Activated gamma-delta T cell (primary cell): ENCODE data around the gene LCN6.
"Not testable (repeated sequence)": the region's sequence is repeated elsewhere in the genome, so short reads cannot be mapped to it uniquely, and the experiment has no call there.

ENCODE experiments used
- DNase-seq: peaks from one replicate; lab custom pipeline; 2025; lab: John Stamatoyannopoulos, UW
- total RNA-seq, 2 donors: gene quantifications; one replicate each; lab custom pipeline; 2026; lab: John Stamatoyannopoulos, UW

The LCN6 gene, protein sequence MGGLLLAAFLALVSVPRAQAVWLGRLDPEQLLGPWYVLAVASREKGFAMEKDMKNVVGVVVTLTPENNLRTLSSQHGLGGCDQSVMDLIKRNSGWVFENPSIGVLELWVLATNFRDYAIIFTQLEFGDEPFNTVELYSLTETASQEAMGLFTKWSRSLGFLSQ
- 0 reads per million in 2 donors for total RNA-seq

GRCh38 chr9:136748201-136748600, at the start of gene LCN6:
Gene LCN6, minus strand, starts transcription at chr9:136748525. Its CDS starts 42 bp downstream, at chr9:136748483.
- no peak for DNase-seq

DNA sequence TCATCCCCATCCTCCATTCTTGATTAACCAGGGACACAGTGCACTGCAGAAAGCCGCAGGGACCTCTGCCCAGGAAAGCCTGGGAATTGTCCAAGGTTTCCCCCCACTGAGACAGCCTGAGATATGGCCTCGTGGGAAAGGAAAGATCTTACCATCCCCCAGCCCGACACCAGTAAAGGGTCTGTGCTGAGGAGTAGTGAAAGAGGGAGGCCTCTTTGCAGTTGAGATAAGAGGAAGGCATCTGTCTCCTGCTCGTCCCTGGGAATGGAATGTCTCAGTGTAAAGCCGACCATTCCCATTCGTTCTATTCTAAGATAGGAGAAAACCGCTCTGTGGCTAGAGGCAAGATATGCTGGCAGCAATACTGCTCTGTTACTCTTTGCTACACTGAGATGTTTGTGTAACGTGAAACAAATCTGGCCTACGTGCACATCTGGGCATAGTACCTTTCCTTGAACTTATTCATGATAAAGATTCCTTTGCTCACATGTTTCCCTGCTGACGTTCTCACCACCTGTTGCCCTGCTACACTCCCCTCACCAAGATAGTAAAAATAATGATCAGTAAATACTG, 48.5 kb upstream of the LCN6 start:
- DNase-seq, result not testable (repeated sequence)

- no peak for DNase-seq
These were observed 48.0 kb upstream of the LCN6 start, which contains the start of gene CCDC183 for GRCh38 chr9:136796238-136796774. Gene CCDC183, plus strand, starts transcription at chr9:136796338. Its CDS starts 60 bp downstream, at chr9:136796398.

DNA sequence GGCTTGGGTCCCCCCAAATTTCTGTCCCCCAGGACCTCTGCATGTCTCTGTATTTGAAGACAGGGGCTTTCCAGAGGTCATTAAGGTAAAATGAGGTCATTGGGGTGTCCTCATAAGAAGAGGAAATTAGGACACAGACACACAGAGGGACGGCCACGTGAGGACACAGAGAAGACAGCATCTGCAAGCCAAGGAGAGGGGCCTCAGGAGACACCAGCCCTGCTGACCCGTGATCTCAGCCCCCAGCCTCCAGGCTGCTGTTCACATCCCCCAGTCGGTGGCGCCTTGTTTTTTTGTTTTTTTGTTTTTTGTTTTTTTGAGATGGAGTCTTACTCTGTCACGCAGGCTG, 46.6 kb upstream of the LCN6 start:
- DNase-seq, result no peak

DNA sequence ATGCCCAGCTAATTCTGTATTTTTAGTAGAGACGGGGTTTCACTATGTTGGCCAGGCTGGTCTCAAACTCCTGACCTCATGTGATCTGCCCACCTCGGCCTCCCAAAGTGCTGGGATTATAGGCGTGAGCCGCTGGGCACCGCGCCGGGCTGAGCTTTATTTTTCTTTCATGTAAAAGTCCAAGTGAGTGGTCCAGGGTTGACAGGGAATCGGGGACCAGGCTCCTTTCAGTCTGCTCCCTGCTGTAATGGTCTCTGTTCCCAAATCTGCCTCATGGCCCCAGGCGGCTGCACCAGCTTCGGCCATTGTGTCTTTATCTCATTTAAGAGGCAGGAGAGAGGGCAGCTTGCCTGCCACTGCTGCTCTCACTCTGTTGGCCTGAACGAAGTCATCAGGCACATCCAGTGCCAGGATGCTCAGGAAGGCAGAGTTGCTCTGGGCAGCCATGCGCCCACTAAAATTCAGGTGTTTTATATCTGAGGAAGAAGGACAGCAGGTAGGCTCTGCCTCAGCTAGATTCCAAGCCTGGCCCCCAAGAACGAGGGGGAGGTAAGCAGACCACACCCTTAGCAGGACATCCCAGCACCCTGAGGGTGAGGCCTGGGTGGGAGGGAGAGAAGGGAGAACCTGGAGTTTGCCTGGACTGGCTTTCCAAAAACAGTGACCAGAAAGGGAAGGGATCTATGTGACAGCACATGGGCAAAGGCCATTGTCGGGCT, 46.1 kb upstream of the LCN6 start:
- DNase-seq, result no peak

DNA sequence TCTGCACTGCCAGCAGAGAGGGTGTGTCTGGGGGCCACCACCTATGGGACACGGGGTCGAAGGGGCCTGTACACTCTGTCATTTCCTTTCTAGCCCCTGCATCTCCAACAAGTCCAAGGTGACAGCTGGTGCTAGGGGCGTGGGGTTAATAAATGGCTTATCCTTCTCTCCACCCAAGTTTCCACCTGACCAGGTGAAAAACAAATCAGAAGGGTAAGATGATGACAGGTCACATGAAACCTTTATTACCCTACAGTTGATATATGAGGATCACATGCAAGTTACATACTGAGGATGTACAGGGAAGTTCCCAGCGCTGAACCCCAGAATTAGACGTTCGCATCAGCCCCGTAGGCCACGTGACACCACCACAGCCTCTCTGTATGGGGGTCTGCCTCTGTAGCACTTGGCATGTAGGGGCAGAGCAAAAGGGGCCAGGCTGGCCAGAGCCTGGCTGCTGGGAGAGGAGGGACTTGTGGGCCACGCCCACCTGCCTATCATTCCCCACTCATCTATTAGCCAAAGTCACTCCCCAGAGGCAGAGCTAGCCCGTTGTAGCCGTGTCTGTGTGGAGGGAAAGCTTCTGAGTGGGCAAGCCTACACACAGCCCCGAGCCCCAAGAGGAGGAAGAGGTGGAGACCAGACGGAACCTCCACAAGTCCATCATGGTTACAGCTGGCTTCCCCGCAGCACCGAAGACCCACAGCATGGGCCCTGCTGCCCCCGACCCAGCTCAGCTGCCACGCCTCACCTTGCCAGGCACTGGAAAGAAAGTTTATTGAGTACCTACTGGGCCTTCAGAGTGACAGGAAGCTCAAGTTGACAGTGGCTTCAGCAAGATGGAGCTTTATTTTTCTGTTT, 45.0 kb upstream of the LCN6 start:
- DNase-seq, result no peak

DNA sequence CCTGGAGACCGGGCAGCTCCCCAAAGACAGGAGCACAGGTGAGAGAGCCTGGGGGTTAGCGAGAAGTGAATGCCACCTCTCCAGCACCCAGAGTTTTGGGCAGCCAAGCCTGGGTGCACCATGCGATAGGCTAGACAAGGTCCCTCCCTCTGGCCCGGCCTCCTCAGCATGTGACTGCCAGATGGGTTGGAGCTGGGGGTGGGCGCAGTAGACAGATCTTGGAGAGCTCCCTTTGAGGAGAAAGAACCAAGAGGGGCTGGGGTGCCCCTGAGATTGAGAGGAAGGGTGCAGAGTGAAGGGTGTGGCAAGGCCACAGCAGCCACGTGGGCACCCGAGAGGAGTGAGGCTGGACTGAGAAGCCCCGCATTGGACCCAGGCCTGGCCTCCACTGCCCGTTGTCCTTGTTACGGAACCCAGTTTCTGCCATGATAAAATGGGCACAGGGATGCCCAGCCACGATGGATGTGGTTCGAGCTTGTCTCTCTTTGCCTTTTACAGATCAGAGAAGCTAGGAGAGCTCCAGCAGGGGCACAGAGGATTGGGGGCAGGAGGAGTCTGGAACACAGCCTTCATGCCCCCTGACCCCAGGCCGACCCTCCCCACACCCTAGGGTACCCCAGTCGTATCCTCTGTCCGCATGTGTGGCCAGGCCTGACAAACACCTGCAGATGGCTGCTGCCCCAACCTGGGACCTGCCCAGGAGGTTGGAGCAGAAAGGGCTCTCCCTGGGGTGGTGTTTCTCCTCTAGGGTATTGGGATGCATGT, 44.2 kb upstream of the LCN6 start:
- DNase-seq, result no peak

DNA sequence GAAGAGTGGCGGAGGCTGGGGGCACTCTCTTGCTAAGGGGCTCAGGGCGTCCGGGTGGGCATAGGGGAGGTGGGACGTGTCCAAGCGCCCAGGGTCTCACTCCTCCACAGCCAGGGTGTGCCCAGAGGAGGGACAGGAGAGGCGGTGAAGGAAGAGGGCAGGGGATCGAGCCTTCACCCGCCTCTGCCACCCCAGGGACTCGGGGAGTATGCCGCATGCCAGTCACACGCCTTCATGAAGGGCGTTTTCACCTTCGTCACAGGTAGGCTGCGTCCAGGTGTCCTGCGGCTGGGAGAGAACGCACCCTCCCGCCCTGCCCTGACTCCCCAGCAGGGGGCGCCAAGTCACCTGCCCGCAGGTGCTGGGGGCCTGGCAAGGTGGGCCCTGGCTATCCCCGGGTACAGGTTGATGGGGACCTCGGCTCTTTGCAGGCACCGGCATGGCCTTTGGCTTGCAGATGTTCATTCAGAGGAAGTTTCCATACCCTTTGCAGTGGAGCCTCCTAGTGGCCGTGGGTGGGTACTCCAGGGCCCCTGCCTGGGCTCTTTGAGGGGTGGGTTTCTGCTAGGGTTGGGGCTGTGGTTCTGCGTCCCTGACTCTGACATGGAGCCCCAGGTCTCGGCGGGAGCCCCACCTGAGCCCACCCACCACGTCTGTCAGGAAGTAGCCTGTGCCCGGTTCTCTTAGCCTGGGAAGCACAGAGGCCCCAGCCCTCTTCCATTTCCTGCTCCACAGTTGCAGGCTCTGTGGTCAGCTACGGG, 43.4 kb upstream of the LCN6 start:
- DNase-seq, result peak; percentile 38

- DNase-seq, result peak; percentile 99
These were observed 42.6 kb upstream of the LCN6 start, which contains the start of gene TMEM141 for GRCh38 chr9:136790640-136791515. Gene TMEM141, plus strand, starts transcription at chr9:136791344. Its CDS starts 27 bp downstream, at chr9:136791371.

DNA sequence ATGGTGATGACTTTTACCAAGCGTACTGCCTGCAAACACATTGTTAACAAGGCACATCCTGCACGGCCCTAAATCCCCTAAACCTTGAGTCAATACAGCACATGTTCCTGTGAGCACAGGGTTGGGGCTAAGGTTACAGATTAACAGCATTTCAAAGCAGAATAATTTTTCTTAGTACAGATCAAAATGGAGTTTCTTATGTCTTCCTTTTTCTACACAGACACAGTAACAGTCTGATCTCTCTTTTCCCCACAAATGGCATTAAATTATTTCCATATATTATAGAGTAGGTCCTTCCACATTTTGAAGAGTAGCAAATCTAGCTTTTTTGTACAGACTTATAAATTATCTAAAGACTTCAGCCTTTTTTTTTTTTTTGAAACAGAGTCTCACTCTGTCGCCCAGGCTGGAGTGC, 41.2 kb upstream of the LCN6 start:
- no peak for DNase-seq

- DNase-seq, result not testable (repeated sequence)
These were observed 40.6 kb upstream of the LCN6 start for GRCh38 chr9:136788644-136789522.

GRCh38 chr9:136787690-136788400, 39.5 kb upstream of the LCN6 start:
- DNase-seq, result no peak

- DNase-seq, result not testable (repeated sequence)
These were observed 38.7 kb upstream of the LCN6 start for GRCh38 chr9:136786983-136787382.

- DNase-seq, result no peak
These were observed 38.1 kb upstream of the LCN6 start for GRCh38 chr9:136786451-136786850.

- not testable (repeated sequence) for DNase-seq
These were observed 37.4 kb upstream of the LCN6 start for GRCh38 chr9:136785565-136786355.

- DNase-seq, result no peak
These were observed 36.7 kb upstream of the LCN6 start for GRCh38 chr9:136784997-136785361.
